ENCODE results near the gene PIF1.
"Not testable (repeated sequence)": the region's sequence is repeated elsewhere in the genome, so short reads cannot be mapped to it uniquely, and the experiment has no call there.

PIF1 gene

GRCh38 chr15:64847876-64848716 is 22.6 kb upstream of the PIF1 start:
- DNase-seq (ENCODE audit: low read depth in 3 of 3): no peak

- no peak for DNase-seq (ENCODE audit: low read depth in 3 of 3)
Measured at GRCh38 chr15:64847448-64847847, 22.0 kb upstream of the PIF1 start.

- DNase-seq (ENCODE audit: low read depth in 3 of 3): no peak
Measured at GRCh38 chr15:64847016-64847415, 21.6 kb upstream of the PIF1 start.

- no peak for DNase-seq (ENCODE audit: low read depth in 3 of 3)
Measured at GRCh38 chr15:64845831-64846595, 20.6 kb upstream of the PIF1 start.

- DNase-seq (ENCODE audit: low read depth in 3 of 3): no peak
Measured at GRCh38 chr15:64845183-64845611, 19.8 kb upstream of the PIF1 start.

- no peak for DNase-seq (ENCODE audit: low read depth in 3 of 3)
Measured at GRCh38 chr15:64844576-64845145, 19.2 kb upstream of the PIF1 start.

GRCh38 chr15:64843991-64844390 is 18.5 kb upstream of the PIF1 start:
- no peak for DNase-seq (ENCODE audit: low read depth in 3 of 3)

- DNase-seq (ENCODE audit: low read depth in 3 of 3): no peak
Measured at GRCh38 chr15:64842986-64843561, 17.6 kb upstream of the PIF1 start.

- DNase-seq (ENCODE audit: low read depth in 3 of 3): no peak
Measured at GRCh38 chr15:64842096-64842939, 16.9 kb upstream of the PIF1 start.

GRCh38 chr15:64841344-64842095 is 16.1 kb upstream of the PIF1 start, which contains the start of gene PLEKHO2:
TSS of gene PLEKHO2 (plus strand) at chr15:64841915. CDS start at chr15:64842017, 102 bp downstream.
- peak; percentile 70 to 91 (median 71) for DNase-seq (ENCODE audit: low read depth in 3 of 3)

GRCh38 chr15:64841060-64841343 is 15.6 kb upstream of the PIF1 start:
- DNase-seq (ENCODE audit: low read depth in 3 of 3): no peak

- no peak for DNase-seq (ENCODE audit: low read depth in 3 of 3)
Measured at GRCh38 chr15:64837502-64837901, 12.1 kb upstream of the PIF1 start.

- DNase-seq (ENCODE audit: low read depth in 3 of 3): no peak
Measured at GRCh38 chr15:64836023-64836536, 10.6 kb upstream of the PIF1 start.

- no peak for DNase-seq (ENCODE audit: low read depth in 3 of 3)
Measured at GRCh38 chr15:64833690-64834089, 8.2 kb upstream of the PIF1 start.

GRCh38 chr15:64828985-64829384 is 3.5 kb upstream of the PIF1 start:
- DNase-seq (ENCODE audit: low read depth in 3 of 3): no peak

GRCh38 chr15:64824929-64825430 is 467 bp downstream of the PIF1 start:
- DNase-seq (ENCODE audit: low read depth in 3 of 3): no peak

- no peak for DNase-seq (ENCODE audit: low read depth in 3 of 3)
Measured at GRCh38 chr15:64816452-64816851, 9.0 kb downstream of the PIF1 start.

- DNase-seq (ENCODE audit: low read depth in 3 of 3): not testable (repeated sequence)
Measured at GRCh38 chr15:64814965-64815364, 10.5 kb downstream of the PIF1 start.

- not testable (repeated sequence) for DNase-seq (ENCODE audit: low read depth in 3 of 3)
Measured at GRCh38 chr15:64814283-64814682, 11.2 kb downstream of the PIF1 start.

- no peak for DNase-seq (ENCODE audit: low read depth in 3 of 3)
Measured at GRCh38 chr15:64813075-64813474, 12.4 kb downstream of the PIF1 start.

All from stimulated activated CD4-positive, alpha-beta T cell treated with anti-CD3 and anti-CD28 coated beads, TNF-alpha, amount 100 ng/mL, for 24 hours (primary cell).